Right lobe of liver (tissue), 6 donors: ENCODE data around the gene AOC2. TPM values are rescaled to one million over a fixed set of nuclear protein-coding genes. Genes with fewer than 3 reads are reported as not detected.

Experiments used
- ATAC-seq, 4 donors: fragments of 200-7000 bp; cut with Tn5 transposase; one replicate each; pipeline ENCODE4 v1.9.1; 2020; ENCODE audit warnings: mild to moderate bottlenecking in 4 of 4, moderate library complexity in 4 of 4
- DNase-seq, 3 donors: peaks; one replicate each; pipeline ENCODE4 v3.0.0-alpha.2; 2020
- H3K27ac ChIP-seq, 3 donors: fragments of 200-600 bp; one replicate each; pipeline ENCODE4 v1.8.0; 2022
- H3K27me3 ChIP-seq, 2 donors: fragments of 200-600 bp; one replicate each; pipeline ENCODE4 v1.8.0; 2022
- H3K36me3 ChIP-seq, 4 donors: fragments of 200-600 bp; sonication (generic) in 1 of 4; one replicate each; pipeline versions ENCODE4 v1.5.1 to v1.8.0; 2017 to 2022; ENCODE audit warnings: control low read depth in 1 of 4
- H3K4me1 ChIP-seq, 4 donors: fragments of 200-600 bp; sonication (generic) in 1 of 4; one replicate each; pipeline versions ENCODE4 v1.5.1 to v1.8.0; 2017 to 2022; ENCODE audit warnings: control low read depth in 1 of 4
- H3K4me3 ChIP-seq, 3 donors: fragments of 200-600 bp; one replicate each; pipeline ENCODE4 v1.8.0; 2022
- H3K9me3 ChIP-seq, 4 donors: fragments of 200-600 bp; sonication (generic) in 1 of 4; one replicate each; pipeline versions ENCODE4 v1.5.1 to v1.8.0; 2017 to 2022; ENCODE audit warnings: control low read depth in 1 of 4
- CTCF ChIP-seq, 4 donors: fragments of 200-600 bp in 3 of 4; fragments of 450-650 bp in 1 of 4; IDR thresholded peaks; one replicate each; pipeline versions ENCODE4 v1.5.1 to v1.8.0; 2016 to 2022; ENCODE audit warnings: antibody characterized with exemption in 4 of 4, mild to moderate bottlenecking in 2 of 4
- POLR2A ChIP-seq: fragments of 450-650 bp; IDR thresholded peaks from one replicate; pipeline ENCODE4 v1.6.1; 2017; ENCODE audit warnings: antibody characterized with exemption, mild to moderate bottlenecking
- WGBS: methylation state at CpG from one replicate; pipeline ENCODE4 v1.1.6; 2018; ENCODE audit warnings: low coverage, low lambda C conversion rate; ENCODE audit not compliant: insufficient coverage; ENCODE audit errors: missing lambda C conversion rate; 5-methylcytosine and 5-hydroxymethylcytosine counted together
- intact Hi-C, 2 donors: fragments of 100-400 bp; cut with DNase I; formaldehyde crosslinking; loops; one replicate each; pipeline versions ENCODE4 v1.11.2 to v1.14.1; 2022
- total RNA-seq, 6 experiments: library from RNA; depleted of rRNA in 2 of 6; stranded (reverse); fragments of >200 nt in 2 of 6; fragmentation: NEBNext Ultra II Directional in 3 of 6; extraction: Animal tissue kit (Norgen Biotek cat#: 25700) in 3 of 6; gene quantifications; one replicate each; pipeline versions ENCODE4 v1.1.0 to v1.2.4, GENCODE V29; 2016 to 2023
- donor health status: DM: no; HTN: yes; CAD: no.
- donor health status: DM: no; HTN: no; CAD: no.
- donor health status: DM: no; HTN: no; CAD: no.
- donor health status: DM: no; HTN: yes; CAD: no.
- donor health status: DM: no; HTN: yes; CAD: no.

AOC2 gene
- total RNA-seq, 6 experiments from 2014 or later: 0.62 to 2.0 (median 1.4) TPM

GRCh38 chr17:42797067-42798007 lies 47.0 kb upstream of the AOC2 start:
- peaks cover 0 to 11% (median 2%) of the 10 kb centered on the region in 4 donors for H3K4me1 ChIP-seq
- WGBS: 52% methylated on average over 10 of the region's 10 CpGs
- no peaks in the 10 kb centered on the region for H3K36me3 ChIP-seq
- no peaks in the 10 kb centered on the region for H3K27me3 ChIP-seq
- intact Hi-C loops: no loop called here
- ATAC-seq: peak; percentile 71 to 82 (median 76)
- no peaks in the 10 kb centered on the region for H3K9me3 ChIP-seq
- peak overlapping the region; percentile 76 to 94 (median 81) for H3K4me3 ChIP-seq
- no peak for TF ChIP-seq CTCF (IDR thresholded peaks at IDR 0.05)
- TF ChIP-seq POLR2A: peak; percentile 79
- DNase-seq: peak in 1 of 3 donors; percentile 66
- H3K27ac ChIP-seq: peak overlapping the region; percentile 74 to 88 (median 81)

- 6% methylated on average over 7 of the region's 10 CpGs for WGBS
- H3K36me3 ChIP-seq: no peaks in the 10 kb centered on the region
- DNase-seq (no peak), ATAC-seq (peak; percentile 3 to 34 (median 5))
- peak overlapping the region; percentile 74 to 88 (median 81) for H3K27ac ChIP-seq
- peak overlapping the region; percentile 76 to 94 (median 81) for H3K4me3 ChIP-seq
- peaks cover 0 to 11% (median 2%) of the 10 kb centered on the region in 4 donors for H3K4me1 ChIP-seq
- intact Hi-C loops: no loop called here
- TF ChIP-seq CTCF (IDR thresholded peaks at IDR 0.05): no peak
- TF ChIP-seq POLR2A: no peak
- H3K27me3 ChIP-seq: no peaks in the 10 kb centered on the region
- no peaks in the 10 kb centered on the region for H3K9me3 ChIP-seq
Observed at GRCh38 chr17:42798011-42798382, 46.4 kb upstream of the AOC2 start.

GRCh38 chr17:42798383-42799380 lies 45.7 kb upstream of the AOC2 start, which contains the start of the genes CNTD1 and COA3:
CNTD1 (plus strand) TSS chr17:42798861; CDS start chr17:42799068, 207 bp downstream.
COA3 (minus strand) TSS chr17:42798704; CDS start chr17:42798681, 23 bp downstream.
- DNase-seq (peak; percentile 87 to 92 (median 90)), ATAC-seq (peak; percentile 92 to 94 (median 92))
- Histone ChIP-seq H3K4me1 (peaks cover 0 to 11% (median 2%) of the 10 kb centered on the region in 4 donors), H3K27ac (peak within 1 kb of the TSS; percentile 74 to 88 (median 81)), H3K9me3 (no peaks in the 10 kb centered on the region), H3K36me3 (no peaks in the 10 kb centered on the region), H3K27me3 (no peaks in the 10 kb centered on the region), H3K4me3 (peak within 1 kb of the TSS; percentile 76 to 94 (median 81))
- WGBS: 6% methylated on average over 30 of the region's 66 CpGs
- intact Hi-C loops: no loop called here
- TF ChIP-seq POLR2A (peak; percentile 39), CTCF (IDR thresholded peaks at IDR 0.05) (peak in 1 of 4 donors; percentile 10)
